A549 (cell line): Measurements from ENCODE around the gene DNAH7. TPM values are rescaled to one million over a fixed set of nuclear protein-coding genes. Genes with fewer than 3 reads are reported as not detected.

Experiments
- ATAC-seq, 2 experiments: fragments of 200-7000 bp in 1 of 2; fragments of >200 bp in 1 of 2; cut with Nextera tagmentation in 1 of 2; cut with Tn5 transposase in 1 of 2; 3 replicates each; pipeline versions ENCODE4 v1.8.0 to v1.9.1; 2018 to 2020; ENCODE audit warnings: mild to moderate bottlenecking in 1 of 2, moderate library complexity in 1 of 2
- CTCF ChIA-PET: fragments of 300-600 bp; sonication (Branson Sonifier 250); formaldehyde crosslinking; extraction: SDS; loops from one replicate; lab custom pipeline; 2021; ENCODE audit warnings: antibody characterized with exemption, inconsistent platforms; lab: Yijun Ruan, JAX
- POLR2A ChIA-PET: fragments of 350-600 bp; formaldehyde crosslinking; extraction: SDS; loops from one replicate; lab custom pipeline; 2021; ENCODE audit warnings: antibody characterized with exemption, inconsistent platforms; lab: Yijun Ruan, JAX
- DNase-seq, 2 experiments: peaks; one replicate each; pipeline versions ENCODE4 v3.0.0 to v3.0.0-alpha.2; 2011 to 2016; ENCODE audit warnings: low read depth in 1 of 2, low spot score in 1 of 2
- FAIRE-seq: peaks from 2 replicates; lab custom pipeline; 2011; peaks lifted over from hg19 to GRCh38; lab: Jason Lieb, UNC
- H3K27ac ChIP-seq, 2 experiments: fragments of >200 bp; sonication (Bioruptor Twin); formaldehyde crosslinking; 3 replicates each; pipeline ENCODE4 v1.5.1; 2016 to 2017
- H3K4me1 ChIP-seq: fragments of >200 bp; sonication (Bioruptor Twin); formaldehyde crosslinking; 3 replicates; pipeline ENCODE4 v1.6.1; 2016
- H3K4me2 ChIP-seq: fragments of >200 bp; sonication (Bioruptor Twin); formaldehyde crosslinking; 3 replicates; pipeline ENCODE4 v1.6.1; 2016
- H3K4me3 ChIP-seq: fragments of >200 bp; sonication (Bioruptor Twin); formaldehyde crosslinking; 3 replicates; pipeline ENCODE4 v1.5.1; 2016
- H3K9me3 ChIP-seq: fragments of >200 bp; sonication (Bioruptor Twin); formaldehyde crosslinking; 3 replicates; pipeline ENCODE4 v1.6.1; 2016
- CBX8 ChIP-seq: fragments of 200-600 bp; sonication (generic); IDR thresholded peaks from 2 replicates; pipeline ENCODE4 v1.6.1; 2016
- CEBPB ChIP-seq, 2 experiments: fragments of >200 bp in 1 of 2; sonication (Bioruptor Twin) in 1 of 2; formaldehyde crosslinking in 1 of 2; IDR thresholded peaks; 2 replicates each; pipeline ENCODE4 v1.6.1; 2012 to 2016
- EHF ChIP-seq: fragments of 250-450 bp; sonication (Bioruptor Pico); IDR thresholded peaks from 2 replicates; pipeline ENCODE4 v1.5.0; 2020; ENCODE audit warnings: mild to moderate bottlenecking
- EP300 ChIP-seq, 2 experiments: fragments of >200 bp; sonication (Bioruptor Twin); formaldehyde crosslinking; IDR thresholded peaks; 2 replicates in 1 of 2; 3 replicates in 1 of 2; pipeline ENCODE4 v1.6.1; 2016 to 2017
- HDAC2 ChIP-seq: fragments of 200-600 bp; sonication (generic); IDR thresholded peaks from 2 replicates; pipeline ENCODE4 v1.6.1; 2016
- HOXB13 ChIP-seq: fragments of 250-450 bp; sonication (Bioruptor Pico); IDR thresholded peaks from 2 replicates; pipeline ENCODE4 v1.5.0; 2020; ENCODE audit warnings: low read depth, mild to moderate bottlenecking, moderate library complexity
- KDM1A ChIP-seq: fragments of 200-600 bp; sonication (generic); IDR thresholded peaks from 2 replicates; pipeline ENCODE4 v1.6.1; 2016; ENCODE audit warnings: low read depth, mild to moderate bottlenecking
- KDM5A ChIP-seq: fragments of 200-600 bp; sonication (generic); IDR thresholded peaks from 2 replicates; pipeline ENCODE4 v1.6.1; 2016; ENCODE audit warnings: antibody characterized with exemption, mild to moderate bottlenecking
- NR3C1 ChIP-seq: fragments of >200 bp; sonication (Bioruptor Twin); formaldehyde crosslinking; IDR thresholded peaks from 3 replicates; pipeline ENCODE4 v1.6.1; 2017
- POLR2A ChIP-seq: IDR thresholded peaks from 2 replicates; pipeline ENCODE4 v1.6.1; 2012; ENCODE audit warnings: mild to moderate bottlenecking, low read length
- POLR2AphosphoS2 ChIP-seq: conservative IDR thresholded peaks from 2 replicates; pipeline ENCODE4 v1.6.1; 2012; ENCODE audit warnings: low read length, improper control_type of control experiment, inconsistent platforms
- RNF2 ChIP-seq: fragments of 200-600 bp; sonication (generic); IDR thresholded peaks from 2 replicates; pipeline ENCODE4 v1.6.1; 2016; ENCODE audit warnings: low read depth, mild to moderate bottlenecking, antibody characterized with exemption, moderate library complexity, borderline replicate concordance
- SREBF2 ChIP-seq: fragments of 450-650 bp; IDR thresholded peaks from 2 replicates; pipeline ENCODE4 v1.6.1; 2014; ENCODE audit warnings: mild to moderate bottlenecking, moderate library complexity
- ZFP36 ChIP-seq: fragments of 450-650 bp; IDR thresholded peaks from 2 replicates; pipeline ENCODE4 v1.6.1; 2014; ENCODE audit warnings: borderline replicate concordance; ENCODE audit not compliant: partially characterized antibody
- WGBS: methylation state at CpG from one replicate; pipeline ENCODE4 v1.1.6; 2017; ENCODE audit errors: missing lambda C conversion rate; 5-methylcytosine and 5-hydroxymethylcytosine counted together
- polyA plus RNA-seq, 4 experiments: library from polyadenylated mRNA; depleted of rRNA in 3 of 4; stranded (reverse); fragments of >200 nt; fragmentation: RNase III in 1 of 4; extraction: RNeasy Plus Mini Kit Qiagen cat#74134 plus additional on column Dnase treatment in 1 of 4; gene quantifications; 2 replicates in 3 of 4; 3 replicates in 1 of 4; pipeline ENCODE4 v1.2.3, GENCODE V29; 2011 to 2017
- TF ChIP-seq, protein P1 (sequence below): IDR thresholded peaks from 2 replicates; pipeline ENCODE4 v1.6.1; 2012
- TF ChIP-seq, protein P2 (sequence below): fragments of 450-650 bp; IDR thresholded peaks from 2 replicates; pipeline ENCODE4 v1.6.1; 2014; ENCODE audit warnings: antibody characterized with exemption
- TF ChIP-seq, protein P3 (sequence below): fragments of >200 bp; sonication (Bioruptor Twin); formaldehyde crosslinking; IDR thresholded peaks from 3 replicates; pipeline ENCODE4 v1.5.1; 2016
- TF ChIP-seq, protein P4 (sequence below): IDR thresholded peaks from 2 replicates; pipeline ENCODE4 v1.6.1; 2012; ENCODE audit warnings: low read depth, borderline replicate concordance

The DNAH7 gene
- polyA plus RNA-seq, 2 of the 4 experiments (the other 2 are of a cell fraction) = 0.43 to 1.5 TPM

DNA sequence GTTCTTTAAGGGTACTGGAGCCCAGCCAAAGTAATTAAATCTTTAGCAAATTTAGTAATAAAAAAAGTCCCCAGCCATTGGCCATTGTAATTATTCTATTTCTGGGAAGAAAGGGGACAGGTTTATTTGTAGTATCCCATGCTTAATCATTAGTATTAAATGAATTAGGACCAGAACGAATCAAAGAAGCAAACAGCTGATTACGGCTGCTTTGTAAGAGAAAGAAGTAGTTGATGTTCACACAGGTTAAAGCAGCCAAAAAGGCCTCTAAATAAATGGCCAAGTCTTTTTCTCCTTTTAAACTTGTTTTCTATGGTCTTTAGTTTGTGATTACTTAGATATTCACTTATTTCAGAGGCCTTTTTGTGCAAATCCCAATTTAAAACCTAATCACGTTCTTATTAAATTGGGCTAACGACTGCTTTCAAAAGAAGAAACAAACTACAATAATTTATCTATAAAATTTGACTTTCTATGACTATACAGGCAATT is 48.6 kb upstream of the DNAH7 start:
- 88% methylated on average over 4 of the region's 4 CpGs for WGBS
- ATAC-seq (no peak), DNase-seq (no peak), FAIRE-seq (no peak)
- no peak overlapping the region for H3K27ac ChIP-seq
- peaks cover 12% of the 10 kb centered on the region; the same call in 2 of the 3 replicates for H3K4me1 ChIP-seq
- H3K9me3 ChIP-seq = no peaks in the 10 kb centered on the region
- TF ChIP-seq KDM1A = no peak
- TF ChIP-seq POLR2A = no peak
- TF ChIP-seq CBX8 = no peak
- TF ChIP-seq SREBF2 = no peak
- TF ChIP-seq, protein P1, sequence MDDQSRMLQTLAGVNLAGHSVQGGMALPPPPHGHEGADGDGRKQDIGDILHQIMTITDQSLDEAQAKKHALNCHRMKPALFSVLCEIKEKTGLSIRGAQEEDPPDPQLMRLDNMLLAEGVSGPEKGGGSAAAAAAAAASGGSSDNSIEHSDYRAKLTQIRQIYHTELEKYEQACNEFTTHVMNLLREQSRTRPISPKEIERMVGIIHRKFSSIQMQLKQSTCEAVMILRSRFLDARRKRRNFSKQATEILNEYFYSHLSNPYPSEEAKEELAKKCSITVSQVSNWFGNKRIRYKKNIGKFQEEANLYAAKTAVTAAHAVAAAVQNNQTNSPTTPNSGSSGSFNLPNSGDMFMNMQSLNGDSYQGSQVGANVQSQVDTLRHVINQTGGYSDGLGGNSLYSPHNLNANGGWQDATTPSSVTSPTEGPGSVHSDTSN = no peak
- TF ChIP-seq POLR2AphosphoS2 = no peak
- no peak for TF ChIP-seq EHF (CRISPR knock-in tag)
- TF ChIP-seq KDM5A = no peak
- no peak for TF ChIP-seq NR3C1
- TF ChIP-seq, protein P2, sequence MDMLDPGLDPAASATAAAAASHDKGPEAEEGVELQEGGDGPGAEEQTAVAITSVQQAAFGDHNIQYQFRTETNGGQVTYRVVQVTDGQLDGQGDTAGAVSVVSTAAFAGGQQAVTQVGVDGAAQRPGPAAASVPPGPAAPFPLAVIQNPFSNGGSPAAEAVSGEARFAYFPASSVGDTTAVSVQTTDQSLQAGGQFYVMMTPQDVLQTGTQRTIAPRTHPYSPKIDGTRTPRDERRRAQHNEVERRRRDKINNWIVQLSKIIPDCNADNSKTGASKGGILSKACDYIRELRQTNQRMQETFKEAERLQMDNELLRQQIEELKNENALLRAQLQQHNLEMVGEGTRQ = no peak
- TF ChIP-seq HDAC2 = no peak
- TF ChIP-seq RNF2 = no peak
- TF ChIP-seq, protein P3, sequence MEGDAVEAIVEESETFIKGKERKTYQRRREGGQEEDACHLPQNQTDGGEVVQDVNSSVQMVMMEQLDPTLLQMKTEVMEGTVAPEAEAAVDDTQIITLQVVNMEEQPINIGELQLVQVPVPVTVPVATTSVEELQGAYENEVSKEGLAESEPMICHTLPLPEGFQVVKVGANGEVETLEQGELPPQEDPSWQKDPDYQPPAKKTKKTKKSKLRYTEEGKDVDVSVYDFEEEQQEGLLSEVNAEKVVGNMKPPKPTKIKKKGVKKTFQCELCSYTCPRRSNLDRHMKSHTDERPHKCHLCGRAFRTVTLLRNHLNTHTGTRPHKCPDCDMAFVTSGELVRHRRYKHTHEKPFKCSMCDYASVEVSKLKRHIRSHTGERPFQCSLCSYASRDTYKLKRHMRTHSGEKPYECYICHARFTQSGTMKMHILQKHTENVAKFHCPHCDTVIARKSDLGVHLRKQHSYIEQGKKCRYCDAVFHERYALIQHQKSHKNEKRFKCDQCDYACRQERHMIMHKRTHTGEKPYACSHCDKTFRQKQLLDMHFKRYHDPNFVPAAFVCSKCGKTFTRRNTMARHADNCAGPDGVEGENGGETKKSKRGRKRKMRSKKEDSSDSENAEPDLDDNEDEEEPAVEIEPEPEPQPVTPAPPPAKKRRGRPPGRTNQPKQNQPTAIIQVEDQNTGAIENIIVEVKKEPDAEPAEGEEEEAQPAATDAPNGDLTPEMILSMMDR = no peak
- TF ChIP-seq CEBPB (IDR thresholded peaks at IDR 0.05) = no peak
- TF ChIP-seq EP300 (IDR thresholded peaks at IDR 0.05) = no peak
- no peak for TF ChIP-seq ZFP36
- TF ChIP-seq HOXB13 (CRISPR knock-in tag) = no peak
- H3K4me3 ChIP-seq = no peak overlapping the region
- H3K4me2 ChIP-seq = no peak overlapping the region
- ChIA-PET CTCF (no interaction called here), POLR2A (no interaction called here)

DNA sequence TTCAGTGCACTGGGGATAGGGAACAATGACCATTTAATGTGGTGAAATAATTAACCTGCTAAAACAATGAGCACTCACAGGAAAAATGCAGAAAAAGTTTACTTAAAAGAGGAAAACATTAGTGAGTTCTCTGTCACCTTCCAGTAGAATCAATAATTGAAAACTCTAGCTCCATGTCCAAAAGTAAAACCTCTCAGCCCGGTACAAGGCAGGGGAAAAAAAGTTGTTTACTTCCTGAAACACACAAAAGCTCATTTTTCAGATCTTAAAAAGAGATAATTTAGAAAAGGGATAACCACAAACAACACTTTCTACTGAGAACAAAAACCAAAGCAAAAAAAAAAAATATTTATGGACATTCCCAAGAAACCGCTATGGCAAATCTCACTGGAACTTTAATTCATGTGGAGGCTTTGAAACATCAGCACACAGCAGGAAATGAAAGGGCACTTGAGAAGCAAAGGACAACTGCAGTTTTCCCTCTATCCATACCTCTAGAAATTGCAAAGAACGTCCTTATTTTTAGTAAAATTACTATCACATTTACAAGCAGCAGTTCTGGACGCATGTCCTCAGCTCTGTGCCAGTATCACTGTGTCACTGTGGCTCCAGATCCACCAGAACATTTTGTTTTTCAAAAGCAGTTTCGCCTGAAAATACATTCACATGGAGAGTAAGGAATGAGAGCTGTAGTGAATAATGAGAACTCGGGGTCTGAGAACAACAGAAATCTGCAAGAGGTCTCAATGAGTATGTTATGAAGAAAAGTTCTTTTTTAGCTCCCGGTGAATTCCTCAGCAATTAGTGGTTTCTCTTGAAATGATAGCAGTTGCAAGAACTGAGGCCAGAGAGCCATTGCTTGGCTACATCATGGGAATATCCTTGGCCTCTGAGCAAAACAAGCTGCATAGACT is 44.7 kb upstream of the DNAH7 start:
- H3K27ac ChIP-seq = peak overlapping the region; percentile 19 to 49; a peak in 2 of 6 replicates
- FAIRE-seq = no peak
- H3K4me3 ChIP-seq = no peak overlapping the region
- H3K4me1 ChIP-seq = peaks cover 15% of the 10 kb centered on the region; the same call in 2 of the 3 replicates
- H3K9me3 ChIP-seq = no peaks in the 10 kb centered on the region
- ChIA-PET CTCF (interaction anchor here (1.3 kb wide), 1 partner anchor 13 kb away, joined by 3 read pairs; no protein-coding TSS in a partner anchor), POLR2A (interaction anchor here (0.7 kb wide), 1 partner anchor 221 kb away, joined by 3 read pairs; no protein-coding TSS in a partner anchor)
- DNase-seq = no peak
- no peak for ATAC-seq
- 73% methylated on average over 7 of the region's 7 CpGs for WGBS
- H3K4me2 ChIP-seq = peak overlapping the region; percentile 36; the same call in 2 of the 3 replicates
- TF ChIP-seq, protein P4, sequence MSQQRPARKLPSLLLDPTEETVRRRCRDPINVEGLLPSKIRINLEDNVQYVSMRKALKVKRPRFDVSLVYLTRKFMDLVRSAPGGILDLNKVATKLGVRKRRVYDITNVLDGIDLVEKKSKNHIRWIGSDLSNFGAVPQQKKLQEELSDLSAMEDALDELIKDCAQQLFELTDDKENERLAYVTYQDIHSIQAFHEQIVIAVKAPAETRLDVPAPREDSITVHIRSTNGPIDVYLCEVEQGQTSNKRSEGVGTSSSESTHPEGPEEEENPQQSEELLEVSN = no peak
